Occipital lobe (tissue), 2 donors: ENCODE measurements around the gene DDIT3. TPM values are rescaled to one million over a fixed set of nuclear protein-coding genes. Genes with fewer than 3 reads are reported as not detected.
A peak's percentile ranks its signal among the peaks of the same experiment; 100 is the strongest.
"Not testable (repeated sequence)": the region's sequence is repeated elsewhere in the genome, so short reads cannot be mapped to it uniquely, and the experiment has no call there.

Experiments
- DNase-seq: peaks from one replicate; lab custom pipeline; 2025; lab: John Stamatoyannopoulos, UW
- total RNA-seq: library from RNA; depleted of rRNA; stranded (reverse); fragments of >200 nt; gene quantifications from one replicate; pipeline ENCODE4 v1.2.3, GENCODE V29; 2014

Gene DDIT3
- total RNA-seq, 1 donor from 2014 or later = 5.3 TPM

DNA sequence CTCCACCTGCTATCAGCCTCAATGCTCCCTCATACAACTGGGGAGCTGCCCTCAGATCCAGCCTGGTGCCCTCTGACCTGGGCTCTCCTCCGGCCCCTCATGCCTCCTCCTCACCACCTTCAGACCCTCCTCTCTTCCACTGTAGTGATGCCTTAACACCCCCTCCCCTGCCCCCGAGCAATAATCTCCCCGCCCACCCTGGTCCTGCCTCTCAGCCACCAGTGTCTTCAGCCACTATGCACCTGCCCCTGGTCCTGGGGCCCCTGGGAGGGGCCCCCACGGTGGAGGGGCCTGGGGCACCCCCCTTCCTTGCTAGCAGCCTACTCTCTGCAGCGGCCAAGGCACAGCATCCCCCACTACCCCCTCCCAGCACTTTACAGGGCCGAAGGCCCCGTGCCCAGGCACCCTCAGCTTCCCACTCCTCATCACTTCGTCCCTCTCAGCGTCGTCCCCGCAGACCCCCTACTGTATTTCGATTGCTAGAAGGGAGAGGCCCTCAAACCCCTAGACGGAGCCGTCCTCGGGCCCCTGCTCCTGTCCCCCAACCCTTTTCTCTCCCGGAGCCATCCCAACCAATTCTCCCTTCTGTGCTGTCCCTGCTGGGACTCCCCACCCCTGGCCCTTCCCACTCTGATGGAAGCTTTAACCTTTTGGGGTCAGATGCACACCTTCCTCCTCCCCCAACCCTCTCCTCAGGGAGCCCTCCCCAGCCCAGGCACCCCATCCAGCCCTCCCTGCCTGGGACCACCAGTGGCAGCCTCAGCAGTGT is 5.5 kb upstream of the DDIT3 start:
- no peak for DNase-seq

DNA sequence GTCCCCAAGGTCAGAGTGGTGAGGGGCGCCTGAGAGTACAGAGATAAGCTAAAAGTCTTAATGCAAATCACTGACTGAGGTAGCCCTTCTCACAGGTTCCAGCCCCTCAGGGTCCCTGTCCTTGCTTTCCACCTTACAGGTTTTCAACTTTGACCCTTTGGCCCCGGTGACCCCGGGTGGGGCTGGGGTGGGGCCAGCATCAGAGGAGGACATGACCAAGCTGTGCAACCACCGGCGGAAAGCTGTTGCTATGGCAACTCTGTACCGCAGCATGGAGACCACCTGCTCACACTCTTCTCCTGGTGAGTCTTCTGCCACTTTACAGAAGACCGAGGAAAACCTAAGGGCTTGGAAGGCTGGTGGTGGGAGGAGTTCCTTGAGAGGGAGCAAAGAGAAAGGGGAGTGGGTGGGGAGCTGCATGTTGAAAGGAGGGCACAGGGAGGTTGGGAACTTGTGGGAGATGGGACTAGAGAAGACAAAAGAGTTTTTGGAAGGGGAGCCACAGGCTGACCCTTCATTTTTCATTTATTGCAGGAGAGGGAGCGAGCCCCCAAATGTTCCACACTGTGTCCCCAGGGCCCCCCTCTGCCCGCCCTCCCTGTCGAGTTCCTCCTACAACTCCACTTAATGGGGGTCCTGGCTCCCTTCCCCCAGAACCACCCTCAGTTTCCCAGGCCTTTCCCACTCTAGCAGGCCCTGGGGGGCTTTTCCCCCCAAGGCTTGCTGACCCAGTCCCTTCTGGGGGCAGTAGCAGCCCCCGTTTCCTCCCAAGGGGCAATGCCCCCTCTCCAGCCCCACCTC is 4.7 kb upstream of the DDIT3 start:
- DNase-seq = no peak

DNA sequence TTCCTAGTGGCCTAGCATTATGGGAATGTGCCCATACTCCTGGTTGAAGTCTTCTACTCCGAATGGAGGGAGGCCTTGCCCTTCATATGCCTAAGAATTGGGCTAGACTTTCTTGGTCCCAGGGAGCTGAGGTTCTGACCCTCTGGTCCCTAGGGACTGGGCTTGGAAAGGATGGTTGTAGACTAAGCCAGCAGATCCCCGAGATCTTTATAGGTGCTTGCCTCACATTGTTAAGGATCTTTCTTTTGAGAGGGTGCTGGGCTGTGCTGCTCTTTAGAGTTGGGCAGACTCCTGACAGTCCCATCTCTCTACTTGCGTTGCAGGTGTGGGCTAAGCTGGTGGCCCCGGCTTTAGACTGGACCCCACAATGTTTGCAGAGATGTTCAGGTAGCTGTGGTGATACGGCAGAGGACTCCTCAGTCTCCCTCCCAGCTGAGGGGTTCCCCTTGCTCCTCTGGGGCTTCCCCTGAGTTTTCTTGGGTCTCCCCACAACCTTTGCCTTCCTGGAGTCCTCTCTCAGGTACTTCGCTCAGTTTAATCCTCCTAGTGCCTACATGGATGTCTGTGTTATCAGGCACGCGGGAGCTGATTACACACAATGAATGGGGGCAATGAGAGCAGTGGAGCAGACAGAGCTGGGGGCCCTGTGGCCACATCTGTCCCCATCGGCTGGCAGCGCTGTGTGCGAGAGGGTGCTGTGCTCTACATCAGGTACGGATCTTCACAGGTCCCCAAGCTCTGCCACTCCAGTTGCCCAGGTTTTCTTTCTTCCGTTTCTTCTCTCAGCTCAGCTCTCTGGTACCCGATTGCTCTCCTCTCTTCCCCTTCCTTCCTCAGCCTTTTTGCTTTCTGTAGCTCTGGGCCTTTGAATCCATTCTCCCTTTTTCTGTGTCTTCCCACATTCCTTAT is 3.6 kb upstream of the DDIT3 start:
- DNase-seq = no peak

DNA sequence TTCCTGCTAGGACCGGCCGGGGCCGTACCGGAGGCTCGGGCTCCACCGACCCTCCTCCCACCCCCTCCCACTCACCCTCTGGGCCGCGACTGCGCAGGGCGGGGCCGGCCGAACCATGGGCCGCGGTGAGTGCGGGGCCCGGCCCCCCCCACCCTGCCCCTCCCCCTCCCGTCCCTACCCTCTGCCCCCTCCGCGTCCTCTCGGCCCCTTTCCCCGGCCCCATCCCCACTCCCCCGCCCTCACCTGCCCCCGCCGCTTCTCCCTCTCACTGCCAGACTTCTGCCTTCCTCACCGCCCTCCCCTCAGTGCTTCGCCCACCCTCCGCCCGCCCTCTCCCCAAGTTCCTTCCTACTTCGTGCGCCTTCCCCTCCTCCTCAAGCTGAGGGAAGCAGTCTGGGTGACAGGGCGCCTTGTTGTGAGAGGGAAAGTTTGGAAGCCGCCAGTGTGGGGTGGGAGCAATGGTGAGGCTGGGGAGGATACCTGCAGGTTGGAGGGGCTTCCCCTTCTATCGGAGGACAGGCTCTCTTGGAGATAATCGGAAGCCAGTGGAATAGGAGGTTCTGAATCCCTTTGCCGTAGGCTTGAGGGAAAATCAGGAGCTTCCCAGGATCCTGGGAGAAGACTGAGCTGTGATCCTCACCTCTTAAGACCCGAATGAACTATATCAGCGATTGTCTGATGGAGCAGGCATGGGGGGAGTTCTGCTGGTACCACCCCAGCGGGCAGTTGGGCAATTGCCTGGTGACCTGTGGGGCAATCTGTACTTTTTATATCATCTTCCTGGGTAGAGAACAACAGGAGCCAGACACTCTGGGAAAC is 2.8 kb upstream of the DDIT3 start:
- no peak for DNase-seq

DNA sequence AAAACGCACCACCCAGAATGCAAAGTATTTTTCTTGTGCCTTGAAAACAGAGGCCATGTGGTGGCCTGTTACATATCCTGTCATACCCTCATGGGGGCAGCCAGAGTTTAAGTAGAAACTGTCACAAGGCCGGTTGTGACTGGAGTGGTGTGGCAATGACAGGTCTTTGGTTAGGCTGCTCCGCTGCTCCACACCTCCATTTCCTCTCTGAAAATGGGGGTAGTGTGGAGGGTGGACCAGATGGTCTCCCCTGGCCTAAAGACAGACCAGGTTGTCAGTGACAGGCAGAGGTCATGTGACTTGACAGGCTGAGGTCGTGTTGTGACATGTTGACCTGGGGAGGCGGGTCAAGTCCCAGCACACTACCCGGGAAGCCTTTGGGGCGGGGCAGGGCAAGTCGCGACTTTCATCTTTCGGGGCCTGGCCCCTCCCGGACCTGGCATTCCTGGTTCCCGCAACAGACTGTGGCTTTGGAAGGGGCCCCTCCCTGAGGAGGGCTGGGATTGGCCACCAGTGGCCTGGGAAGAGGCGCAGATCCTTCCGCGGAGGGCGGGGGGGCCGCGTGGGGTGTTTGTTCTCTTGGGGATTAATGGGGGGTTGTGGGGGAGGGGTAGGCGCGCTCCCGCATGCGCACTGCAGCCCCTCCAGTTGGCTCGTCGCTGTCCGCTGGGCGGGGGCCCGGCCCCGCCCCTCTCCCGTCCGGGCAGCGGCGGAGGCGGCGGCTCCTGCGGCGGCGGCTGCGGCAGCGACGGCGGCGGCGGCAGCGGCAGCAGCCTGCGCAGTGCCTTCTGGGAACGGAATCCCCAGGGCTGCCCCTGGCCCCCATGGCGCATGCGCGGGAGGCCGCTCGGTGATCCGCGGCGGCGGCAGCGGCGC is 1.9 kb upstream of the DDIT3 start, which contains the start of gene MBD6:
Gene MBD6 (plus strand): TSS at position 814 of the 876 bp plus-strand sequence. CDS start 1,480 bp downstream, outside the sequence.
- peak; percentile 92 for DNase-seq

DNA sequence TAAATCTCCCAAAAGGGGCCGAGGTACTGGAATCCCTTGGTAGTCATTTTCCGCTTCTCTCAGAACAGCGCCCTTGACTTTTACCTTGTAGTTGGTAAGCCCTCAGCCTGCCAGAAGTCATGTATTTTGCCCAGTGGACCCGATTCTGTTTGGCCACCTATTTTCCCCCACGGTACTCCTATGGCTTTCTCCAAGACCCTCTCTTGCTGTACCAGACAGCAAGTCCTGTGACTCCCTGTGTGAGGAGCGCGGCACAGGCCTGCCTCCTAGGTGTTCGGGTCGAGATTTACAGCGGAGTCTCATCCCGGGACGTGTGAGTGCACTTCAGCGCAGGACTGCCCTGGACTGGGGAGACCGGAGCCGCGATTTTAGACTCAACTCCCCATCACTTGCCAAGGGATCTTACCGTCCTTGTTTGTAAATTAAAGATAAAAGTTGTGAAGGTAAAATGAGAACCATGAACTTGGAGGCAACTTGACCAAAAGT is 1.3 kb upstream of the DDIT3 start:
- peak; percentile 17 for DNase-seq

DNA sequence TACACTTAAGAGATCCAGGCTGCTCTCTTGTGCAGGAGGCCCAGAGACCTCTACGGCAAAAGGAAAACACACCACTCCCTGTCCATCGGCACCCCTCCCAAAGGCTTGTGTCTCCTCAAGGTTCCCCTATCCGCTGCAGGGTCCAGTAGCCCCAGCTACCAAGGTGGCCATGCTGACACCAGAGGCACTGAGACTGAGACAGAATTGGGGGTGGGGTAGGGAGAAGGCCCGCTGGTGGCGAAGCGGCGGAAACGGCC is 590 bp downstream of the DDIT3 start:
- no peak for DNase-seq

DNA sequence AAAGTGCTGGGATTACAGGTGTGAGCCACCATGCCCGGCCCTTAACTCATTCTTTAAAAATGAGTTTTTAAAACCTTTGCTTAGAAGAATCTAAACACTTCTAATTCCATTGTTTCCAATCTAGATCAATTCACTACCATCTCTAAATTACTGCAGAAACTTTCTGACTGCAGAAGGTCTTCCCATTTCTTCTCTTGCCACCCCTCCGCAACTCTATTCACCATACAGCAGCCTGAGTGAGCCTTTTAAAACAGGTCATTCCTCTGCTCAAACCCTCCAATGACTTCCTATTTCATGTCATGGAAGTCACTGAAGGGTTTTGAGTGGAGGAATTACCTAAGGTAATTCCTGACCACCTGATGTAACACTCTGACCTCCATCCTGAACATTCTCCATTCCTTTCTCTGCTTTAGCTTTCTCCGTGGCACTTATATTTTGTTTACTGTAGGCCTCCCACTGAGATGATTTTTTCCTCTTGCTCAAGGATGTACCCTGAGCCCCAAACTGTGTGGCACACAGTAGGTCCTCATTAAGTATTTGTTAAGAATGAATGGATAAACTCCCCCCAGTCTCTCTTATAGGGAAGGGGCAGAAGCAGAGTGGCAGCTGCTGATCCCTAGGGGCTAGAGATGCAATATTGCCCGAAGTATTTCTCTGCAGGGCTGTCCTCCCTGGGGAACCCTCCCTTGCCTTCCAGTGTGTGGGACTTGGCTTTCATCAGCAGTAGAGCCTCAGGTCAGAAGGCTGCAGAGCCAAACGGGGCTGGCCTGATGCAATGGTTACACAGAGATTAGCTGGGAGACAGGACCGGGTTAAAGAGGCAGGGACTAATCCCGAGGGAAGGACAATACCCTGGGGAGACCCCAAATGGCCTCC is 1.2 kb downstream of the DDIT3 start:
- DNase-seq = no peak

DNA sequence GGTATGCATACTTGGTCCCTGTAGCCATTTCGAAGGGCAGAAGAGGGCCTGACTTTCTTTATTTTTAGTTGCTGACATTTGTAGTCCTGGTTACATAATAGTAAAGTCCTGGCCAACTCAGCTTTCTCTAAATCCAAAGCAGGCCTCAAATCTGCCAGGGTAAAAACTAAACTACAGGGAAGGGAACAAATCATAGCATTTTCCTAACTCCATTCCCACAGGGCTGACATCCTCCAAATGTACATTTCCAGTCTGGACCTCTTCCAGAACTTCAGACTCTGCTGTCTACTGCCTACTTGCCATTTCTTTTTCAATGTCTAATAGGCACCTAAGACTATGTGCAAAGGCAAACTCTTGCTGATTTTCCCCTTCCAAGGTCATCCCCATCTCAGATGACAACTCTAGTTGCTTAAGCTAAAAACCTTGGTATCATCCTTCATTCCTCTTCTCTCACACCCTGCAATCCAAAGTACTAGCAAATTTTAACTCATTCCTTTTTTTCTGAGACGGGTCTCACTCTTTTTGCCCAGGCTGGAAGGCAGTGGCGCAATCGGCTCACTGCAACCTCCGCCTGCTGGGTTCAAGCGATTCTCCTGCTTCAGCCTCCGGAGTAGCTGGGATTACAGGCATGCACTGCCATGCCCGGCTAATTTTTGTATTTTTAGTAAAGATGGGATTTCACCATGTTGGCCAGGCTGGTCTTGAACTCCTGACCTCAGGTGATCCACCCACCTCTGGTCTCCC is 2.0 kb downstream of the DDIT3 start:
- no peak for DNase-seq

DNA sequence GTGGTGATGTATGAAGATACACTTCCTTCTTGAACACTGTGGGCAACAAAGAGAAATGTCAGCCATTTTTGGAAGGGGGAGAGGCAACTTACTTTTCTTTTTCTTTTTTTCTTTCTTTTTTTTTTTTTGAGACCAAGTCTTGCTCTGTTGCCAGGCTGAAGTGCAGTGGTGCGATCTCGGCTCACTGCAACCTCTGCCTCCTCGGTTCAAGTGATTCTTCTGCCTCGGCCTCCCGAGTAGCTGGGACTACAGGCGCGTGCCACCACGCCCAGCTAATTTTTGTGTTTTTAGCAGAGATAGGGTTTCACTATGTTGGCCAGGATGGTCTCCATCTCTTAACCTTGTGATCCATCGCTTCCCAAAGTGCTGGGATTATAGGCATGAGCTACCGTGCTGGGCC is 2.6 kb downstream of the DDIT3 start:
- DNase-seq = not testable (repeated sequence)

DNA sequence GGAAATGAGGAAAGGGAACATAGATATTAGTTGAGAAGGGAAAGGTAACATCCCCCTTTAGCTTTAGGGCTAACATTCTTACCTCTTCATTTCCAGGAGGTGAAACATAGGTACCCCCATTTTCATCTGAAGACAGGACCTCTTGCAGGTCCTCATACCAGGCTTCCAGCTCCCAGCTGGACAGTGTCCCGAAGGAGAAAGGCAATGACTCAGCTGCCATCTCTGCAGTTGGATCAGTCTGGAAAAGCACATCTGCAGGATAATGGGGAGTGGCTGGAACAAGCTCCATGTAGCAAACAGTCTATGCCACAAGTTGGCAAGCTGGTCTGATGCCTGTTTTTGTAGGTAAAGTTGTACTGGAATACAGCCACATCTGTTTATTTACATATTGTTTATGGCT is 3.1 kb downstream of the DDIT3 start:
- DNase-seq = no peak

DNA sequence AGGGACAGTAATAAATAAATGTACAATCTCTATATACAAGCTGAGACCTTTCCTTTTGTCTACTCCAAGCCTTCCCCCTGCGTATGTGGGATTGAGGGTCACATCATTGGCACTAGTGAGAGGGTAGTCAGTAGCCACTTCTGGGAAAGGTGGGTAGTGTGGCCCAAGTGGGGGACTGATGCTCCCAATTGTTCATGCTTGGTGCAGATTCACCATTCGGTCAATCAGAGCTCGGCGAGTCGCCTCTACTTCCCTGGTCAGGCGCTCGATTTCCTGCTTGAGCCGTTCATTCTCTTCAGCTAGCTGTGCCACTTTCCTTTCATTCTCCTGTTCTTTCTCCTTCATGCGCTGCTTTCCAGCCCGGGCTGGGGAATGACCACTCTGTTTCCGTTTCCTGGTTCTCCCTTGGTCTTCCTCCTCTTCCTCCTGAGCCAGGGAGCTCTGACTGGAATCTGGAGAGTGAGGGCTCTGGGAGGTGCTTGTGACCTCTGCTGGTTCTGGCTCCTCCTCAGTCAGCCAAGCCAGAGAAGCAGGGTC is 3.6 kb downstream of the DDIT3 start:
- no peak for DNase-seq

DNA sequence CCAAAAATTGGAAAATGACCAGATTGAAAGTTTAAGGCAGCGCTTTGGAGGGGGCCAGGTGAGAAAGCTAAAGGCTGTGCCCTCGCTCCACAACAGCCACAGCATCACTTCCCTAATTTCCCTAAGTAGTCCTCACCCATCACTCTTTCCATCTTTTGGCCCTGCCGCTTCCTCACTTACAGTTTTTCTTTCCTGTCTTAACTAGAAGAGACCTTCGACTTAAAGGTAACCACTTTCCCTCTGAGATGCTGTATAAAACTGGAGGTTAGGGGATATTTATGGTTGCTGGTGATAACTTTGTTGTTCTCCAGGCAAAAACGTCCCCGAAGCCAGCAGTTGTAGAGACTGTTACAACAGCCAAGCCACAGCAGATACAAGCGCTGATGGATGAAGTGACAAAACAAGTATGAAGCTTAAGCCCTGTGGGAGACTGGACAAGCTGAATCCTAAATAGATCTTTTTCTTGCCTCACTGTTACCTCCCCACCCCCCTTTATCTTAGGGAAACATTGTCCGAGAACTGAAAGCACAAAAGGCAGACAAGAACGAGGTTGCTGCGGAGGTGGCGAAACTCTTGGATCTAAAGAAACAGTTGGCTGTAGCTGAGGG is 4.3 kb downstream of the DDIT3 start:
- DNase-seq = no peak

DNA sequence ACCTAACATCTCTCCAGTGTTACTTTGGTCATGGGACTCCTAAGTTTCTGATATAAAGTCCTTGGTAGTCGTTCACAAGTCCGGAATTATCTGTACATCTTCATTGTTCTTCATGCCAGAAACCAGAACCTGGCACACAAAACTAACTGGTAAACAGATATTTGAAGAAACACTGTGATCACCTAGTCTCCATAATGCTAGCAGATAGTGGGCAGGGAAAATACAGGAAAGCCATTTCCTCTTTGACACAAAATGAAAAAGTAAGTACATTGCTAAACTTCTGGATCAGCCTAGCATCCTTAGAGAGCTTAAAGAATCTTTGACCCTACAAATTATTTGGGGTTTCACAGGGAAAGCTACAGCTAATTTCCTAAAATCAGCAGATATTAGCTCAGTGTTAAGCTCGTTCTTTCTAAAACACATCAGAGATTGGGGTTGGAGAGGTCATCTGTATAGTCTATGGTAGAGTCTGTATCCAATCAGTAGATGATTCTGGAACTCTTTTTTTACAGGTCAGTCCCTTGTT is 4.8 kb downstream of the DDIT3 start:
- no peak for DNase-seq

DNA sequence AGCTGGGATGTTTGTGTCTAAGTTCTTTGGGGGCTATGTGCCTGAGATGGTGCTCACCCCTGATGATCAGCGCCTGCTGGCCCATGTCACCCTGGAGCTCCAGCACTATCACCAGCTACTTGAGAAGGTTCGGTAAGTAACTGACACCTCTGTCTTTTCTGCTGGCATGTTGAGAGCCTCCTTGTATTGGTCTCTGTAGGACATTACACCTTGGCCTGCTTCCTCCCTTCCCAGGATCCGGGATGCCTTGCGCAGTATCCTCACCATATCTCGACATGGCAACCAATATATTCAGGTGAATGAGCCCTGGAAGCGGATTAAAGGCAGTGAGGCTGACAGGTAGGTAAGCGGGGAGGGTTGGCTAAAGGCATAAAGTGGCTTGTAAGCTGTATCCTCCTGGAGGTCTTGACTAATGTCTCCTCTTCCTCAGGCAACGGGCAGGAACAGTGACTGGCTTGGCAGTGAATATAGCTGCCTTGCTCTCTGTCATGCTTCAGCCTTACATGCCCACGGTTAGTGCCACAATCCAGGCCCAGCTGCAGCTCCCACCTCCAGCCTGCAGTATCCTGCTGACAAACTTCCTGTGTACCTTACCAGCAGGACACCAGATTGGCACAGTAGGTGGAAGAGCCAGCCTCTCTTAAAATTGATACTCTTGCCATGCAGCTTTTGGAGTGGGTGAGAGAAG is 5.5 kb downstream of the DDIT3 start:
- DNase-seq = no peak

DNA sequence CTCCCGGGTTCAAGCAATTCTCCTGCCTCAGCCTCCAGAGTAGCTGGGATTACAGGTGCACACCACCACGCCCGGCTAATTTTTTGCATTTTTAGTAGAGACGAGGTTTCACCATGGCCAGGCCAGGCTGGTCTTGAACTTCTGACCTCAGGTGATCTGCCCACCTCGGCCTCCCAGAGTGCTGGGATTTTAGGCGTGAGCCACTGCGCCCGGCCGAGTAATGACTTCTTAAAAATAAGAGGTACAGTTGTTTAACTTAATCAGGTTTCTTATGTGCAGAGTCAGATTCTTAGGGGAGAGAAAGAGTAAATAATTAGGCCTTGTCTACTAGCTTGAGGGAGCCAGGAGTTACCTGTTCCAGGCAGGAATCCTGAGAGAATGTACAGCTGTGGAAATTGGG is 6.1 kb downstream of the DDIT3 start:
- not testable (repeated sequence) for DNase-seq

DNA sequence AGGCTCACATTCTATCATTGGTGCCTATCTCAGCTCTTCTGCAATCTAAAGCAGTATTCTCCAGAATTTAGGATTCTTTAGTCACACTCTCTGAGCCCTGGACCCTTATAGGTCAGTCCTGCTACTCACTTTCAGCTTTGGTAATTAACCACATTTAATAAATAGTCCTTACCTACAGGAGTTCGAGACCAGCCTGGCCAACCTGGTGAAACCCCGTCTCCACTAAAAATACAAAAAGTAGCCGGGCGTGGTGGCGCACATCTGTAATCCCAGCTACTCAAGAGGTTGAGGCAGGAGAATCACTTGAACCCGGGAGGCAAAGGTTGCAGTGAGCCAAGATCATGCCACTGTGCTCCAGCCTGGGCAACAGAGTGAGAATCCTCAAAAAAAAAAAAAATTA is 6.6 kb downstream of the DDIT3 start:
- not testable (repeated sequence) for DNase-seq
